ENCODE results near the gene SRSF5.
A peak's percentile ranks its signal among the peaks of the same experiment; 100 is the strongest.
"Not testable (repeated sequence)": the region's sequence is repeated elsewhere in the genome, so short reads cannot be mapped to it uniquely, and the experiment has no call there.

The SRSF5 gene

DNA sequence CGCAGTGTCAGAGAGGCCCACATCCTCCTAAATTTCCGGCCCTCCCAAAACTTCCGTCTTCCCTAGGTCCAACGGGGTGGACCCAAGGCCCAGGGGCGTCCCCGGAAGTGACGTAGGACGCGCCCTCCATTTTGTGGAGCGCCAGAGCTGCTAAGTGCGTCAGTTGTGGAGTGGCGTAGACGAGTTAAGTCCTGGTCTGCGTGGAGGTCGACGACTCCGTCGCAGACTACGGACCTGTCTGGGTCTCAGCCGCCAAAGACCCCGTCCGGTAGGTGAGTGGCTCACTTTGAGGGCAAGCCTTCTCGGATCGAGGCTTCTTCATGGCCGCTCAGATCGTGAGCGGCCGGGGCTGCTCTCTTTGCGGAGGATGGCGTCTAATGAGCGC is at the start of gene SRSF5:
Gene SRSF5 (plus strand): TSS at position 159 of the 385 bp plus-strand sequence. CDS start 1,015 bp downstream, outside the sequence.
- DNase-seq (ENCODE audit: low read depth) = peak; percentile 87

DNA sequence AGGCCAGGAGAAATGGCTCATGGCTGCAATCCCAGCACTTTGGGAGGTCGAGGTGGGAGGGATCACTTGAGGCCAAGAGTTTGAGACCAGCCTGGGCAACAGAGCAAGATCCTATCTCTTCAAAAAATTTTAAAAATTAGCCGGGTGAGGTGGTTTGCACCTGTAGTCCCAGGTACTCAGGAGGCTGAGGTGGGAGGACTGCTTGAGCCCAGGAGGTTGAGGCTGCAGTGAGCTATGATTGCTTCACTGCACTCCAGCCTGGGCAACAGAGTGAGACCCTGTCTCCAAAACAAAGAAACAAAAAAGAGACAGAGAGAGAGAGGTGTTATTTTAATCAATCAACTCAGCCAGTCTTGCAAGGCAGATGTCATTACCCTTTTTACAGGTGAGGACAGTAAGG is 48.3 kb upstream of the SRSF5 start:
- DNase-seq (ENCODE audit: low read depth) = not testable (repeated sequence)

DNA sequence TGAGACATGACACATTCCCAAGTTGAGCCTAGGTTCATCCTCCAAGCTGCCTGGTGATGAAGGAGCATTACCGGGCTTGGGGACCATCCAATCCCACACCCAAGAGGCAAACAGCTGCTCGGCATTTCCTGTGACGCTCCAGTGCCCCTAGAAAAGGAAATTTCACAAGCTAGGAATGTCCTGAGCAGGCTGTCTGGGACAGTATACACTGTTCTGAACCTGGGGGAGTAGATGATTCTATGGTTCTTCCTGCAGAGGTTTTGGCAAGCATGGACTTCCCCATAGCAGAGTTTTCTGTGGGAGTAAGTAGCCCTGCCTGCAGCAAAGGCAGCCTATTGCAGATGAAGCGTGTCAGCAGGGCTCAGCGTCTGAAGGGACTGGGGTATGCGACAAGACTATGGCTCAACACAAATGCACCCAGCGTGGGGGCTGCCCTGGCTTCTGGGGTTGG is 47.4 kb upstream of the SRSF5 start:
- DNase-seq (ENCODE audit: low read depth) = no peak

DNA sequence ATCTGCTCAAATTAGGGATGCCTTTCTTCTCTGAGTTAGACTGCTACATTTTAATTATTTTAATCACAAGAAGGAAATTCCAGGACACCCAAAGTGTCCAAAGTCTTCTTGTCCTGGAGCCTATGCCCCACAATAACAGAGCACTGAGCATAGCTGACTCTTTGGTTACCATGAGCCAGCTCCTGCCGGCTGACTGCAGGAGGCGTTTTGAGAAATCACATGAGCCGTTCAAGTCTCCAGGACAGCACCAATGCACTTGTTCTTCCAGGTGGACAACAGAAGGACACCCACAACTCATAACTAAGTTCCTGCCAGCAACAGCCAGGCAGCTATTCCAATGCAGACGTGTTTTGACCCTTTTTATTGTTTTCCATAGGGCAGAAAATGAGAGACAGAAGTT is 46.0 kb upstream of the SRSF5 start:
- DNase-seq (ENCODE audit: low read depth) = no peak

DNA sequence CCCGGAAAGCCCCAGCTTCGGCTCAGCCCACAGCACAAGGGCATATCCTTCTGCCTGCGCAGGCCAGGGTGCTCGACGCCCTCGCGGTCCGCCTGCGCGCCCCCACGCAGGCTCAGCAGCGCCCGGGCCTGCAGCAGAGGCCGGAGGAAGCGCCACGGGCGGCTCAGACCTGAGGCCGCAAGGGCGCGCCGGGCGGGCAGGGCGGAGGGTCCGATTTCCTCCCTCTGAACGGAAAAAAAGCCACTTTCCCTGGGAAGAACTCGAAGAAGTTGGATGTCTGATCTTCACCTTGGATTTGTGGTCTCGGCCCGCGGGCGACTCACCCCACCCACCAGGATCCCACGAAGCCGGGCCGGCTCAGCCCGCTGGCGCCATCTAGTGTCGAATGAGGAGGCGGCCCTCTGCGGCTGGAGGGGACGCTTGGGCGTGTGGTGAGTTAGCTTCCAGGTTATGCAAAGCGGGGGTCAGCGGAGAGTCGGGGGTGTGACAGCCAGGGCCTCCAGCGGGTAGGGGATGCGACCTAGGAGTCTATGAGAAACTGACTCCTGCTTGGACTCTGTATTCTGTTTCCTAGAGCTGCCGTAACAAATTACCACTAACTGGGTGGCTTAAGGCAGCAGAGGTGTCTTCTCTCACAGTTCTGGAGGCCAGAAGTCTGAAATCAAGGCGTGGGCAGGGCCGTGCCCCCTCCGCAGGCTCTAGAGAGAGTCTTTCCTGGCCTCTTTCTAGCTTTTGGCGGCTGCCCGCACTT is 40.0 kb upstream of the SRSF5 start:
- DNase-seq (ENCODE audit: low read depth) = peak; percentile 81

DNA sequence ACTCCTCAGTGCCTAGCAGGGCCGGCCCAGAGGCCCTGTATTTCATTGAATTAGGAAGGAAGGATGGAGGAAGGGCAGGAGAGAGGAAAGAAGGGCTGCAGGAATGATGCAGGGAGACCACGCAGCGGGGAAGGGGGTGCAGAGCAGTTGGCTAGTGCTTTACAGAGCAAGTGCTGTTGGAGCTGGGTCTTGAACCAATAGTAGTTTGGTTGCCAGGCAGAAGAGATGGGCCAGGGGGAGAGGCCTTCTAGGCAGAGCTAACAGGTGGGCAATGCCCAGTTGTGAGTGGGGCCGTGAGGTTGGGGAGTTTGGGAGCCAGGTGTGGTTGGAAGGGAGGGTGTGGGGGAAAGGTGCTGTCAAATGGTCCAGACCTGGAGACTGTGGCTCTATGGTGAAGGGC is 39.1 kb upstream of the SRSF5 start:
- DNase-seq (ENCODE audit: low read depth) = no peak

DNA sequence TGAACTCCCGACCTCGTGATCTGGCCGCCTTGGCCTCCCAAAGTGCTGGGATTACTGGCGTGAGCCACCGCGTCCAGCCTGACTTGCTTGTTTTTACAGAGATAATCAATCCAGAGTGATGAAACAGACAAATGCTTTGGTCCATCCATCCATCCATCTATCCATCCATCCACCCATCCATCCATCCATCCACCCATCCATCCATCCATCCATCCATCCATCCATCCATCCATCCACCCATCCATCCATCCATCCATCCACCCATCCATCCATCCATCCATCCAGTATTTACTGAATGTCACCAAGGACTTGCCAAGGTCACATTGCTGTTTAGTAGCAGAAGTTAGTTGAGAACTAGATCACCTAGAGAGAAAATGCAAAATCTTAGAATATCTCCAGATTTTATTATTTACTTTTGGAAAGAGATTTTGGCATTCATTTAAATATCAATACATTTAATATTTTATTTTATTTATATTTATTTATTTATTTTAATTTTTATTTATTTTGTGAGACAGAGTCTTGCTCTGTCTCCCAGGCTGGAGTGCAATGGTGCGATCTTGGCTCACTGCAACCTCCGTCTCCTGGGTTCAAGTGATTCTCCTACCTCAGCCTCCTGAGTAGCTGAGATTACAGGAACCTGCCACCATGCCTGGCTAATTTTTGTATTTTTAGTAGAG is 34.9 kb upstream of the SRSF5 start:
- DNase-seq (ENCODE audit: low read depth) = not testable (repeated sequence)

DNA sequence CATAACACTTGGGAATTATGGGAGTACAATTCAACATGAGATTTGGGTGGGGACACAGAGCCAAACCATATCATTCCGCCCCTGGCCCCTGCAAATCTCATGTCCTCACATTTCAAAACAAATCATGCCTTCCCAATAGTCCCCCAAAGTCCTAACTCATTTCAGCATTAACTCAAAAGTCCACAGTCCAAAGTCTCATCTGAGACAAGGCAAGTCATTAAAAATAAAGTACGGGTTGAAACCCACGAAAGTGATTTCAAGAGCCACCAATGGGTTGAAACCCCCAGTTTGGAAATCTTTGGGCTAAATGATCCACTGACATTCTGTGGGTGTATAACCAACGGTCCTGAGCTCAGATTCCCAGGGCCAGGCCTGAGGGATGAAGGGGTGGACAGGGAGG is 30.5 kb upstream of the SRSF5 start:
- DNase-seq (ENCODE audit: low read depth) = not testable (repeated sequence)

DNA sequence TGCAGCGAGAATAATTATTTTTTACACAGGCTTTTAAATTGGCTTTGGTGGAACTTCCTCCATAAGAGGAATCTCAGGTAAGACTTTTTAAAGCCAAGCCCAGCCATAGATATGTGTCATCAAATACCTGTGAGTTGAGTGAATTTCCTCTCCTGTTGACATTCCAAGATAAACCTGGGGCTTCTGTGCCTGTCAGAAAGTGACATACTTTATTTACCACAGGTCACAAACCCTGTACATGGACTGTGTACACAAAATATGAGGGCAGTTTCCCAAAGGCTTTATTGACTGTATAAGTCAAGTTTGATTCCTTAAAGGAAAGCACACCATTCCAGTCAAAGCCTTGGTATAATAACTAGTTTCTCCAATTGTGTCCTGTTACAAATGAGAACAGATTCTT is 25.9 kb upstream of the SRSF5 start:
- no peak for DNase-seq (ENCODE audit: low read depth)

DNA sequence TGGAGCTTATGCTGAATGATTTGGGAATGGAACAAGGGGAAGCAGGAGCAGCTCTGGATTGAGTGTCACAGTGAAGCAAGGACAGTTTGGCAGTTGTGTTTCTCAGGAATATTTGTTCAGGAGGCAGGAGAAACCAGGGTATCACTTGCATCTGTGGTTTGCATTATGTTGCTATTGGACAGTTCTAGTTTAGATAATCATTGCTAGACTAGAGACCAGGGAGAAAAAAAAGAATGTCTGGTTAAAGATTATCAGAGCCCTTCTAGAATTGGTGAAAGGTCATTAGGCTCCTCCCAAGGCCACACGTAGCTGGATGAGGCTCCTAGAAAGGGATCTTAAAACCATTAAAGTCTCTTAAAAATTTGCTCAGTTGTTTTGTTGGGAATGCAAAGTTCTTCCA is 17.0 kb upstream of the SRSF5 start:
- DNase-seq (ENCODE audit: low read depth) = no peak

DNA sequence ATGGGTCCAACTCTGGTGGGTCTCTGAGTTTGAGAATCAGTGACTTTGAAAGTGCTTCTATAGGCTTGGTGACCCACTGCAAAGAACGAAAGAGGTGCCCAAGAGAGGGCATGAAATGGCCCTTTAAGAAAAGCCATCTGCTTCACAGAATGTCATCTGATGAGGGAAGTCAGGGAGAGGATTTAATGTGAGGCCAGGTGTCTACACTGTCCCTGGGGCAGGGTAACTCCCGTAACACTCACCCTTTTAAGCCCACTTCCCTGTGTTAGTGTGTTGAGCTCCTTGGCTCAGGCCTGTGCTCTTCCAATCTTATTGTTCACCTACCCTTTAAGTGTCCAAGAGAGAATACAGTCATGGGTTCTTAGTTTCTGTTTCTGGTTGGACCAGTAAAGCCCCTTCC is 16.4 kb upstream of the SRSF5 start:
- DNase-seq (ENCODE audit: low read depth) = no peak

DNA sequence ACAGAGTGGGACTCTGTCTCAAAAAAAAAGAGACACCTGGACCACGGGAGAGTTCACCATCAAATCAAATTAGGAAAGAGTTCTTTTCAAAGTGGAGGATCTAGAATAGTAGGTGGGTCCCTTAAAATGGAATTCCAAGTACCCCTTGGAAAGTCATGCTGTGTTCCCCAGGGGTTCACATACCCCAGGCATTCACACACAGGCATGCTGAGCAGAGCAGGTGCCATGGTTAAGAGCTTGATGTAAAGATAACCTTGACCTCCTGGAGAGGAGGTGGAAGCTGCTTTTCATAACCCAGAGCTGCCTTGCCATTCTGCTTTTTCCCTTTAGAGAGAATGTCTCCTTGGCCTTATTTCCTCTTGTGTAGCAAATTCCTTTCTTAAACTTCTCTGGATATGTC is 14.2 kb upstream of the SRSF5 start:
- DNase-seq (ENCODE audit: low read depth) = no peak

DNA sequence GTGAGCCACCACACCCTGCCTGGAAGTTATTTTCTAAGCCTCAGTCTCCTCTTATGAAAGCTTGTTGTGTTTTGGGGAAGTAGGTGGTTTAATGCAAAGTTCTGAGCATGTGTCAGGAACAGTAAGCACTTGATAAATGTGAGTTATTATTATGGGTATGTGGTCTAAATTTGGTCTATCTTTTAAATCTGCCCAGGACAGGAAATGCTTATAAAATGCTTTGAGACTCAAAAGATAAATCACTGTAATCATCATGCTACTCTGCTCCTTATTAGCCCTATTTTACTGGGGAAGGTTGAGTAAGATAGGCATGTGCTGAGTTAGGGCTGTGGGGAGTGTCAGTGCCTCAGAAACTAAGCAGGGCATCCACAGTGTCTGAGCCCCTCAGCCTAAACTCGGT is 13.1 kb upstream of the SRSF5 start:
- no peak for DNase-seq (ENCODE audit: low read depth)

DNA sequence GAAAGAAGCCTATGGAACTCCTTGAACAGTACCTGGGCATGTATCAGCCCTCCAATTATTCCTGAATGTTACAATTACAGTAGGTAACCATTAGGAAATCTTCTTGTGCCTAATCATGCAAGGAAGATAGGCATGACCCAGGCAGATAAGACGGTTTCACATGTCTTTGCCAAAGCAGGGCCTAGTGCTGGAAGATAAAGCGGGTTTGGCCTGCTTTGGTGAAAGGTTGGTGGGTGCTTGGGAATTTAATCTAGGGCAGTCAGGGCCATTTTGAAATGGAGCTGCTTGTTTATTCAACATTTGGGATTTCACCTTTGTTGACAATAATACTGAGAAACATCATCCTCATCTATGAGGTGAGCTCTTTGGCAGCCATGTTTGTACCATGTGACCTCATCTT is 12.5 kb upstream of the SRSF5 start:
- DNase-seq (ENCODE audit: low read depth) = no peak

DNA sequence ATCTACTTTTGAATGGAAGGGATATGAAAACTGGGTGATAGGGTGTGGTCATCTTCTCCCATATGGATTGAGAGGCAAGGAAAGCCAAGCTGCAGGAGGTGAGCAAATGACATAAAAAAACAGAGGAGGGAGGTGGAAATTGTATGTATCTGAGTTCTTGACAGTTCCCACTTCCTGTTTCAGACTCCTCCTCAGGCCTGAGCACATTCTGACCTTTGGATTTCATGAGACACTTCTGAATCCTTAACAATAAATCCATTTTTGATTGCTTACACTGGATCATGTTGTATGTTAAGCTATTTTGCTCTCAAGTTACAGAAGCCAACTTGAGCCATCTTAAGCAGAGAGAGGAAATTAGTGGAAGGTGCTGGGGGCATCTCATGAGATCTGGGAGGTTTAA is 11.6 kb upstream of the SRSF5 start:
- no peak for DNase-seq (ENCODE audit: low read depth)

DNA sequence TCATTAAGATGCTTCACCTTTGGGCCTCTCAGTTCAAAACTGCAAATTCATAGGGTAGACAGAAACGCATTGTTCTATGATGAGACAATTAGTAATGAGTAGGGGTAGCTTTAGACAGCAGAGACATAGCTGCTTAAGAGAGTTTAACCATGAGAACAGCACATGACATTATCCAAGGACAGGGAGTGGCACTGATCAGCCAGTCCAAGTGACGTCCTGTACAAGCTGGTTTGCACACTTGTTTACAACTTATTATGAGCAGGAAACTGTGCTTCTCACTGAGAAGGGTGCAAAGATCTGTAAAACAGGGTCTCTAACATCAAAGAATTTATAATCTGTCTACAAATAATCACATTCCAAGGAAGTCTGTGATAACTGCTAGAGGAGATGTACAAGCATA is 11.2 kb upstream of the SRSF5 start:
- DNase-seq (ENCODE audit: low read depth) = no peak

DNA sequence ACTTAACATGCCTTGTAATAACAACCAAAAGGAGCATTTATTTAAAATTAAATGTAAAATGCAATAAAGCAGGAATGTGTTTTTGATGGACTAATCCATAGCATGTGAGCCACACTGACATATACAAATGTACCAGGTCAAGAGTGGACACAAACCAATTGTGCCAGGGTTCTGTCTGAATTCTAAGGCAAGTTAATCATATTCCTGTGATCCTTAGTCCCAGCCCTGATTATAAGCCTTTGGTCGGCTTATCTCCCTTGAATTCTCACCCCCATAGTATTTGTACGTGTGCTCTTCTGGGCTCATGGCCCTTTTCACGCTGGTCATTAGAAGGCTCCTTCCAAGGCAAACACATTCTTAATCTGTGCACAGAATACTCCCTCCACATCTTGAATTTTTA is 10.6 kb upstream of the SRSF5 start:
- DNase-seq (ENCODE audit: low read depth) = no peak

DNA sequence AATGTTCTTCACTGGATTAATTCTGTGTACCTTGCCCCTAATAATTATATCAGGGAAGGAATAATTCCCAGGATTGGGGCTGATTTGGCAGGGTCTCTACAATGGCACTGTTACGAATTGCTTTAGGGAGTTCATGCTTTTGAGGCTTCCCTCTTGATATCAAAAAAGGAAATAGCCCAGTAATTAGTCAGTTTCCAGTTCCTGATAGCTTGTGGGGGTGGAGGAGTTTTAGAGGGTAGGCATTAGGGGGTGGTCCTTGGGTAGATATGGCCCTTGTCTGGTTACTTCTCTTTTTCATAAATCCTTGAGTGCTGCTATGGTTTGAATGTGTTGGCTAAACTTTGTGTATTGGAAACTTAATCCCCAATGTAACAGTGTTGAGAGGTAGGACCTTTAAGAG is 6.1 kb upstream of the SRSF5 start:
- DNase-seq (ENCODE audit: low read depth) = no peak

DNA sequence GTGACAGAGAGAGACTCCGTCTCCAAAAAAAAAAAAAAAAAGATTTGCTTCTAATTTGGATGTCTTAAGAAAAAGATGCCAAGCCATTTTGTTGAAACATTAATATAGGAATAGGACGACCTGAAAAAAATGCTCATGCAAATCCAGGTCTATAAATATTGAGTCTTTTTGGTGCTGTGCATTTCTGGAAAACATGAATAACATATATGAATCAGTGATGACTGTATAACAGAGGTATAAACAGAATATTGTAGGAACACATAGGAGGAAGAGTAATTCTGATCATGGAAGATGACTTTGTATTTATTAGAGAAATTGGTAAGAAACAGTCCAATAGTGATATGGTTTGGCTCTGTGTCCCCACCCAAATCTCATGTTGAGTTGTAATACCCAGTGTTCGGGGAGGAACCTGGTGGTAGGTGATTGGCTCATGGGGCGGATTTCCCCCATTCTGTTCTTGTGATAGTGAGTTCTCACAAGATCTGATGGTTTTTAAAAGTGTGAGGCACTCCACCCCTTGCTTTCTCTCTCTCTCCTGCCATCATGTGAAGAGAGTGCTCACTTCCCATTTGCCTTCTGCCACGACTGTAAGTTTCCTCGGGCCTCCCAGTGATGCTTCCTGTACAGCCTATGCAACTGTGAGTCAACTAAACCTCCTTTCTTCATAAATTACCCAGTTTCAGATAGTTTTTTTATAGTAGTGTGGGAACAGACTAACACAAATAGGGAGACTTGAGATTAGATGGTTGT is 3.0 kb upstream of the SRSF5 start:
- no peak for DNase-seq (ENCODE audit: low read depth)

DNA sequence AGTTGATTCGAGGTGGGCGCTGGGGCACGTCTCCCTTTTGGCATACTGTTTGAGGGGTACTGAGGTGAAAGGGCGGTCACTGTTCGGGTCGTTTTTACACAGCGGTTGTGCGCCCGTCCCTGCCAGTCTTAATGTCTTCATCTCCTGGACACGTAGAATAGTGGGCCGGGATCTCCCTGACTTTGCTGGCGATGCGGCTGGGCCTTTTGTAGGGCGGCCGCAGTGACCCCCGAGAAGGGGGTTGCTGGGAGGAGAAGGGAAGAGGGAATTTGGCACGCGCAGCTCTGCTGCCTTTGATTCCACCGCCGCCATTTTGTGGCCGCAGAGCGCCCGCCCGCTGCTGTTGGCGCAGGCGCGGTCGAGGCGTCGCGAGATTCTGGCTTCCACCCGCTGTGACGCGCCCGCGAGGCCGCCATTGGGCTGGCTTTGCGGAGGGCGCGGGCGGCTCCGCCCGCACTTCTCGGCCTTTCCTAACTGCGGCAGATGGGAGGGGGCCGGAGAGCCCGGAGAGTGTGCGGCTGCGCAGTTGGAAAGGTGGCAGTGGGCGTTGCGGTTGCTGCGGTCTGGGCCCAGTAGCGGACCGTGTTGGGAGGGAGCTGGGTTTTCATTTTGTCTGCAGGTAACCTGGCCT is 542 bp downstream of the SRSF5 start:
- peak; percentile 77 for DNase-seq (ENCODE audit: low read depth)

DNA sequence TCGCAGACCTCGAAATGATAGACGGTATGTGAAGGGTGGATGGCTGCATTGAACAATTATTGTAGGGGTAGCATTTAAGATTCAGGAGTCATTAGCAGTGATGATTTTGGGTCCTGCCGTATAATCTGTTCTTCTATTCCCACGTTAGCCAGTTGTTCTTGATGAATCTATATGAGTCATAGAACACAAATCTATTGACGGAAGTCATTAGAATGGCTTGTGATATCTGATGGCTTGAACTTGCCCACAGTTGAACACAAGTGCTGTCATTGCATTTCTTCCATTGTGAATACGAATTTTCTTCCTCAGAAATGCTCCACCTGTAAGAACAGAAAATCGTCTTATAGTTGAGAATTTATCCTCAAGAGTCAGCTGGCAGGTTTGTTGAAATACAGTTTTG is 1.9 kb downstream of the SRSF5 start:
- DNase-seq (ENCODE audit: low read depth) = no peak

DNA sequence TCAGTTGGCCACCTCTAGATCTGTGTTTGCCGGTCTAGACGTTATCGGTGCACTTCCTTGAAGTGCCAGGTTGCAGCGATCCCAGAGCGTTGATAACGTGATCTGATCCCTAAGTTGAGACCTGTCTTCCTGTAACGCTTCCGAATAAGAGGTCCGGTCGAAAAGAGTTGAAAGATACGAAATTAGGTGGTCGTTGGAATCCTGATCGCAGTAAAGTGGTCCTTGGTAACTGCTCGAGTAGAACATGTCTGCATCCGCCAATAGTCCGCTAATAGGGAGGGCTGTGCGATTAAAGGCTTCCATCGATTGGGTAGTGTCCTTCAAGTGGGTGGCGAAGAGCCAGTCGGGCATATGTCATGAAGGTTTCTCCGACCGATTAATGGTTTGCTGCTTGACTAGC is 2.7 kb downstream of the SRSF5 start:
- no peak for DNase-seq (ENCODE audit: low read depth)

DNA sequence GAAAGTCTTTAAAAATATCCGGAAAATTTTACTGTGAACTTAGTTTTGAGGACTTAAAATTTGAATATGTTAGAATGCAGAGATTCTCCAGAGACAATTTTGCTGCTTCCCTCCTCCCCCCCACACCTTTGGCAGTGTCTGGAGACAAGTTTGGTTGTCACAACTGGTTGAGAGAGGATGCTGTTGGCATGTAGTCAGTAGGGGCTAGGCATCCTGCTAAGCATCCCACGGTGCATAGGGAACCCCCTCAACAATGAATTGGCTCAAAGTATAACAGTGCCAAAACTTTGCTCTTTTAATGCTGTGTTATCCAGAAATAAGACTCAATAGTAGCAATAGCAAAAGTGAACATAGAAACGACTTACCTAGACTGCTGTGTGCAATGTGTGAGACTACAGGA is 3.6 kb downstream of the SRSF5 start:
- no peak for DNase-seq (ENCODE audit: low read depth)
